Fibroblast of skin of left biceps (primary cell): ENCODE data around the gene ODAD2.

Source experiments
- DNase-seq, 2 experiments: peaks; one replicate each; pipeline ENCODE4 v3.0.0-alpha.2; 2013; ENCODE audit warnings: low read depth in 2 of 2

The ODAD2 gene

GRCh38 chr10:27838901-27839300 is 160.0 kb downstream of the ODAD2 start:
- no peak for DNase-seq

GRCh38 chr10:27838361-27838760 is 160.5 kb downstream of the ODAD2 start:
- DNase-seq = peak; percentile 16 to 18

GRCh38 chr10:27834476-27834875 is 164.4 kb downstream of the ODAD2 start:
- no peak for DNase-seq

GRCh38 chr10:27833792-27834191 is 165.1 kb downstream of the ODAD2 start:
- no peak for DNase-seq

- no peak for DNase-seq
Observed at GRCh38 chr10:27832826-27833225, 166.1 kb downstream of the ODAD2 start.

GRCh38 chr10:27826369-27826768 is 172.5 kb downstream of the ODAD2 start:
- DNase-seq = no peak

GRCh38 chr10:27822301-27822700 is 176.6 kb downstream of the ODAD2 start:
- DNase-seq = peak; percentile 53 to 54

- no peak for DNase-seq
Observed at GRCh38 chr10:27820637-27821036, 178.2 kb downstream of the ODAD2 start.

GRCh38 chr10:27819781-27820531 is 178.9 kb downstream of the ODAD2 start:
- DNase-seq = no peak

- no peak for DNase-seq
Observed at GRCh38 chr10:27816320-27816719, 182.6 kb downstream of the ODAD2 start.

GRCh38 chr10:27815846-27816245 is 183.0 kb downstream of the ODAD2 start:
- no peak for DNase-seq

- DNase-seq = no peak
Observed at GRCh38 chr10:27815261-27815660, 183.6 kb downstream of the ODAD2 start.

GRCh38 chr10:27805180-27805579 is 193.7 kb downstream of the ODAD2 start:
- no peak for DNase-seq

GRCh38 chr10:27804136-27804535 is 194.7 kb downstream of the ODAD2 start:
- no peak for DNase-seq

- no peak for DNase-seq
Observed at GRCh38 chr10:27801171-27801785, 197.6 kb downstream of the ODAD2 start.

GRCh38 chr10:27799046-27799445 is 199.8 kb downstream of the ODAD2 start:
- no peak for DNase-seq

GRCh38 chr10:27794157-27794556 is 204.7 kb downstream of the ODAD2 start:
- DNase-seq = no peak

GRCh38 chr10:27792216-27792615 is 206.7 kb downstream of the ODAD2 start:
- DNase-seq = no peak

- DNase-seq = no peak
Observed at GRCh38 chr10:27784272-27784671, 214.6 kb downstream of the ODAD2 start.

GRCh38 chr10:27783660-27784059 is 215.2 kb downstream of the ODAD2 start:
- peak; percentile 24 to 30 for DNase-seq

- peak; percentile 36 to 40 for DNase-seq
Observed at GRCh38 chr10:27779462-27780015, 219.3 kb downstream of the ODAD2 start.

- DNase-seq = no peak
Observed at GRCh38 chr10:27774831-27775230, 224.0 kb downstream of the ODAD2 start.

- no peak for DNase-seq
Observed at GRCh38 chr10:27771231-27771630, 227.6 kb downstream of the ODAD2 start.
